ENCODE data around the gene HDAC4. TPM values are rescaled to one million over a fixed set of nuclear protein-coding genes. Genes with fewer than 3 reads are reported as not detected.

Gene HDAC4
- total and polyA plus RNA-seq, 2 experiments from 2014 or later = 9.3 to 10.8 TPM

DNA sequence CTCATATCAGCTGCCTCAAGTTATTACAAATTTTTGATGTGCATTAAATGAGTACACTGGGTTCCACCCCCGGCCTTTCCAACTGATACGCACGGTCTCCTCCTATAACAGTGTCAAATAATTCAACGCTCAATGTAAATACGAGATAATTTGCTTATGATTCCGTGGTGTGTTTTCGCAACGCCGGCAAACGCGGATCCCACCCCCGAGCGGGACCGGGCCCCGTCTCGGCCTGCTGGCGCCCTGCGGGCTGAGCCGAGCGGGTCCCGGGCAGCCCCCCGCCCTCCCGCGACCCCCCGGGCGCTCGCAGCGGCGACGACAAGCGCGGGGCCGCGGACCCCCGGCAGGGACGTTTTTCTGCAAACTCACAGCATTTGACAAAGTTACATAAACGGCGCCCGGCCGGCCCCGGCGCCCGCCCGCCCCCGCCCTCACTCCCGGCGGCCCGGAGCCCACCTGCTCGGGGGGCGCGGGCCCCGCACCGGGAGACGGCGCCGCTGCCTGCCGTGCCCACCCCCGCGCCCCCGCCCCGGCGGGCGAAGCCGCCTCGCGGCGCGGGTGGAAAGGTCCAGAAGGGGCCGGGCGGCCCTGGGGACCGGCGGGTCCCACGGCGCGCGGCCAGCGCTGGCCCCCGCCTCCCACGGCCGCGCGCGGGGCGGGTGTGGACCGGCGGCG is 762 bp downstream of the HDAC4 start:
- TF ChIP-seq EZH2 (IDR thresholded peaks at IDR 0.05; ENCODE audit: borderline replicate concordance) (no peak), EZH2phosphoT487 (IDR thresholded peaks at IDR 0.05; ENCODE audit: low read depth, severe bottlenecking, unreplicated experiment) (no peak)
- TF ChIP-seq, protein P1, sequence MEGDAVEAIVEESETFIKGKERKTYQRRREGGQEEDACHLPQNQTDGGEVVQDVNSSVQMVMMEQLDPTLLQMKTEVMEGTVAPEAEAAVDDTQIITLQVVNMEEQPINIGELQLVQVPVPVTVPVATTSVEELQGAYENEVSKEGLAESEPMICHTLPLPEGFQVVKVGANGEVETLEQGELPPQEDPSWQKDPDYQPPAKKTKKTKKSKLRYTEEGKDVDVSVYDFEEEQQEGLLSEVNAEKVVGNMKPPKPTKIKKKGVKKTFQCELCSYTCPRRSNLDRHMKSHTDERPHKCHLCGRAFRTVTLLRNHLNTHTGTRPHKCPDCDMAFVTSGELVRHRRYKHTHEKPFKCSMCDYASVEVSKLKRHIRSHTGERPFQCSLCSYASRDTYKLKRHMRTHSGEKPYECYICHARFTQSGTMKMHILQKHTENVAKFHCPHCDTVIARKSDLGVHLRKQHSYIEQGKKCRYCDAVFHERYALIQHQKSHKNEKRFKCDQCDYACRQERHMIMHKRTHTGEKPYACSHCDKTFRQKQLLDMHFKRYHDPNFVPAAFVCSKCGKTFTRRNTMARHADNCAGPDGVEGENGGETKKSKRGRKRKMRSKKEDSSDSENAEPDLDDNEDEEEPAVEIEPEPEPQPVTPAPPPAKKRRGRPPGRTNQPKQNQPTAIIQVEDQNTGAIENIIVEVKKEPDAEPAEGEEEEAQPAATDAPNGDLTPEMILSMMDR (IDR thresholded peaks at IDR 0.05; ENCODE audit: poor library complexity) = no peak
- Histone ChIP-seq H3K36me3 (replicated peaks; ENCODE audit: insufficient read depth, low read depth) (no peaks in the 10 kb centered on the region), H3K9me2 (replicated peaks; ENCODE audit: insufficient read depth) (no peaks in the 10 kb centered on the region), H3K79me2 (peaks cover 47% of the 10 kb centered on the region), H2AFZ (no peak overlapping the region), H3K27ac (peak overlapping the region; percentile 76), H4K20me1 (ENCODE audit: insufficient read depth, poor library complexity, severe bottlenecking) (peaks cover 18% of the 10 kb centered on the region), H3K27me3 (no peaks in the 10 kb centered on the region), H3K4me3 (peak overlapping the region; percentile 59), H3K9me3 (ENCODE audit: low read depth) (no peaks in the 10 kb centered on the region), H3K4me1 (ENCODE audit: insufficient read depth) (peaks cover 13% of the 10 kb centered on the region), H3K4me2 (peak overlapping the region; percentile 87)
- DNase-seq (ENCODE audit: low spot score) = peak; percentile 42
- 1% methylated on average over 40 of the region's 87 CpGs for WGBS (ENCODE audit: low lambda C conversion rate, missing lambda C conversion rate)

DNA sequence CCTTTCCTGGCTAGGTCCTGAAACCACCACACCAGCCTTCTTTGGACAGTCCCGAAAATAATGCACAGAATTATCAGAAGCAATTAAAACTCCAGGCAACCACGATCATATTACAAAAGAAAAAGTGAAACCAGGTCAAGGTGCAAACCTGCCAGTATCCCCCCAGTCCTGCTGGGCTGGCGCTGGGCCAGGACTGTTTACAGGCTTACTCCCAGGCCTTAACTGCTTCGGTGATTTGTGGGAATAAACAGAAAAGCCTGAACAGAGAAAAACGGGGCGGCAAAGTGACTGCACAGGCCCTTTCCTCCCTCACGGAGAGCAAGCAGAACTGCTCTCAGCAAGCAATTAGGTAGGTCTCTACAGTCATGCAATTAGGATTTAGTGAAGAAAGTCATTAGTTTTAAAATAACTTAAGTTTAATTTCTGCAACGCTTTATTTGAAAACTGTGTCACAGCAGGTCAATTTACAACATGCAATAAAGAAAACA is 1.3 kb downstream of the HDAC4 start:
- H3K27ac ChIP-seq = peak overlapping the region; percentile 76
- 2% methylated on average over 8 of the region's 8 CpGs for WGBS (ENCODE audit: low lambda C conversion rate, missing lambda C conversion rate)

DNA sequence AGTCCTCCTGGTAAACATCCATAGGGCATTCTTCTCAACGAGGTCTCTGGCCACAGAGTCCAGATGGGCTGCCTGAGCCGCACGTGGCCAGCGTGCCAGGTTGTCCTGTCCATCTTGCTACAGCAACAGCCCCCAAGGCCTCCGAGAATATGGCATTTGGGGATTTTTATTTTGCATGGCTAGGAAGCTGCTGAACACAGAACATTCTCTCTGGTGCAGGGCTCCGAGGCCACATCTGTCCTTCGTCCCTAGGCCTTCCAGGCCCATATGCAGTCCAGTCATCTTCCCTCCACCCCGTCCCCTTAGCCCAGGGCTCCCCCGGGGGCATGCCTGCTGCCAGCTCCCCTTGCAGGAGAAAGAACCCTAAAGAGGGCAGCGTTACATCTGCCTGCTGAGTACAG is 2.3 kb downstream of the HDAC4 start:
- H3K27me3 ChIP-seq = no peaks in the 10 kb centered on the region
- peak overlapping the region; percentile 87 for H3K4me2 ChIP-seq
- H3K4me3 ChIP-seq = no peak overlapping the region
- no peak overlapping the region for H2AFZ ChIP-seq
- no peaks in the 10 kb centered on the region for H3K9me2 ChIP-seq (replicated peaks; ENCODE audit: insufficient read depth)
- H3K36me3 ChIP-seq (replicated peaks; ENCODE audit: insufficient read depth, low read depth) = no peaks in the 10 kb centered on the region
- H4K20me1 ChIP-seq (ENCODE audit: insufficient read depth, poor library complexity, severe bottlenecking) = peaks cover 30% of the 10 kb centered on the region
- H3K4me1 ChIP-seq (ENCODE audit: insufficient read depth) = peaks cover 18% of the 10 kb centered on the region
- no peak for DNase-seq (ENCODE audit: low spot score)
- H3K9me3 ChIP-seq (ENCODE audit: low read depth) = no peaks in the 10 kb centered on the region
- peaks cover 62% of the 10 kb centered on the region for H3K79me2 ChIP-seq
- WGBS (ENCODE audit: low lambda C conversion rate, missing lambda C conversion rate) = 68% methylated on average over 10 of the region's 10 CpGs
- peak overlapping the region; percentile 76 for H3K27ac ChIP-seq
- TF ChIP-seq, protein P1 (IDR thresholded peaks at IDR 0.05; ENCODE audit: poor library complexity) = no peak
- no peak for TF ChIP-seq EZH2 (IDR thresholded peaks at IDR 0.05; ENCODE audit: borderline replicate concordance)

More for the DNA sequence above, 1.3 kb downstream of the HDAC4 start:
- TF ChIP-seq, protein P1 (IDR thresholded peaks at IDR 0.05; ENCODE audit: poor library complexity) = peak; percentile 3
- TF ChIP-seq EZH2 (IDR thresholded peaks at IDR 0.05; ENCODE audit: borderline replicate concordance) = no peak
- no peak for TF ChIP-seq EZH2phosphoT487 (IDR thresholded peaks at IDR 0.05; ENCODE audit: low read depth, severe bottlenecking, unreplicated experiment)
- H3K79me2 ChIP-seq = peaks cover 53% of the 10 kb centered on the region
- peaks cover 13% of the 10 kb centered on the region for H3K4me1 ChIP-seq (ENCODE audit: insufficient read depth)
- H3K4me2 ChIP-seq = peak overlapping the region; percentile 87
- H2AFZ ChIP-seq = no peak overlapping the region
- no peaks in the 10 kb centered on the region for H3K9me2 ChIP-seq (replicated peaks; ENCODE audit: insufficient read depth)
- H3K27me3 ChIP-seq = no peaks in the 10 kb centered on the region
- no peaks in the 10 kb centered on the region for H3K9me3 ChIP-seq (ENCODE audit: low read depth)
- H4K20me1 ChIP-seq (ENCODE audit: insufficient read depth, poor library complexity, severe bottlenecking) = peaks cover 23% of the 10 kb centered on the region
- no peaks in the 10 kb centered on the region for H3K36me3 ChIP-seq (replicated peaks; ENCODE audit: insufficient read depth, low read depth)
- H3K4me3 ChIP-seq = peak overlapping the region; percentile 59
- DNase-seq (ENCODE audit: low spot score) = peak; percentile 71
